Sigmoid colon (tissue), 4 donors: Measurements from ENCODE around the gene RHBDL1.

Source experiments
- EP300 ChIP-seq, 4 donors: sonication (generic); formaldehyde crosslinking; IDR thresholded peaks; one replicate each; pipeline ENCODE4 v1.6.1; 2017; ENCODE audit warnings: antibody characterized with exemption in 4 of 4
- POLR2A ChIP-seq, 2 donors: fragments of 450-650 bp; IDR thresholded peaks; one replicate each; pipeline ENCODE4 v1.6.1; 2016; ENCODE audit warnings: antibody characterized with exemption in 2 of 2, mild to moderate bottlenecking in 2 of 2, moderate library complexity in 2 of 2
- TF ChIP-seq, protein P1 (sequence below), 4 experiments: fragments of 450-650 bp in 3 of 4; fragments of 200-600 bp in 1 of 4; IDR thresholded peaks; one replicate each; pipeline ENCODE4 v1.5.1; 2016 to 2019; ENCODE audit warnings: antibody characterized with exemption in 4 of 4, mild to moderate bottlenecking in 3 of 4, moderate library complexity in 2 of 4

DNA sequence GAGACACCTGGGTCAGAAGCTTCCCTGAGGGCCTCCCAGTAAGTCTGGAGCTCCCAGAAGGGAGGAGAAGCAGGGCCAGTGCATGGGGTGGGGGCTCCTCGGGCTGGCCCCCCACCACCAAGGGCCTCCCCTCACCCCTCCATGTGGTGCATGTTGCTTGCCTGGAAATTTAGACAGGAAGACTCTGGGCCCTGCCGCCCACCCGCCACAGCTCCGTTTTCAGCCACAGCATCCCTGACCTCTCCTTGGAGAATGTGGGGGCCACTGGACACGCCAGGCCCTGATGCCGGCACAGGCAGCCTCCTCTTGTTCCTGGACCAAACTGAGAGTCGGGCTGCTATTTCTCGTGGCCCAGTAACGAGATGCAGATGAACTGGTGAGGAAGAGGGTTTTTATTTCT is 36.6 kb upstream of the RHBDL1 start:
- TF ChIP-seq, protein P1, sequence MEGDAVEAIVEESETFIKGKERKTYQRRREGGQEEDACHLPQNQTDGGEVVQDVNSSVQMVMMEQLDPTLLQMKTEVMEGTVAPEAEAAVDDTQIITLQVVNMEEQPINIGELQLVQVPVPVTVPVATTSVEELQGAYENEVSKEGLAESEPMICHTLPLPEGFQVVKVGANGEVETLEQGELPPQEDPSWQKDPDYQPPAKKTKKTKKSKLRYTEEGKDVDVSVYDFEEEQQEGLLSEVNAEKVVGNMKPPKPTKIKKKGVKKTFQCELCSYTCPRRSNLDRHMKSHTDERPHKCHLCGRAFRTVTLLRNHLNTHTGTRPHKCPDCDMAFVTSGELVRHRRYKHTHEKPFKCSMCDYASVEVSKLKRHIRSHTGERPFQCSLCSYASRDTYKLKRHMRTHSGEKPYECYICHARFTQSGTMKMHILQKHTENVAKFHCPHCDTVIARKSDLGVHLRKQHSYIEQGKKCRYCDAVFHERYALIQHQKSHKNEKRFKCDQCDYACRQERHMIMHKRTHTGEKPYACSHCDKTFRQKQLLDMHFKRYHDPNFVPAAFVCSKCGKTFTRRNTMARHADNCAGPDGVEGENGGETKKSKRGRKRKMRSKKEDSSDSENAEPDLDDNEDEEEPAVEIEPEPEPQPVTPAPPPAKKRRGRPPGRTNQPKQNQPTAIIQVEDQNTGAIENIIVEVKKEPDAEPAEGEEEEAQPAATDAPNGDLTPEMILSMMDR (IDR thresholded peaks at IDR 0.05) = no peak
- TF ChIP-seq EP300 (IDR thresholded peaks at IDR 0.05) (no peak), POLR2A (IDR thresholded peaks at IDR 0.05) (no peak)
